HG03108 (cell line): ENCODE data around the gene JAG1.
"Not testable (repeated sequence)": the region's sequence is repeated elsewhere in the genome, so short reads cannot be mapped to it uniquely, and the experiment has no call there.

Experiments
- ATAC-seq: cut with Tn5 transposase; IDR thresholded peaks from one replicate; pipeline ENCODE4 v1.9.1; 2021; ENCODE audit warnings: moderate library complexity; ENCODE audit not compliant: unreplicated experiment

The JAG1 gene

GRCh38 chr20:10616212-10616611 lies 57.6 kb downstream of the JAG1 start:
- no peak for ATAC-seq

GRCh38 chr20:10613911-10614310 lies 59.9 kb downstream of the JAG1 start:
- ATAC-seq = no peak

- not testable (repeated sequence) for ATAC-seq
Observed at GRCh38 chr20:10613426-10613825, 60.4 kb downstream of the JAG1 start.

GRCh38 chr20:10611357-10611756 lies 62.4 kb downstream of the JAG1 start:
- ATAC-seq = no peak

GRCh38 chr20:10610251-10610650 lies 63.5 kb downstream of the JAG1 start:
- no peak for ATAC-seq

- ATAC-seq = no peak
Observed at GRCh38 chr20:10609770-10610169, 64.0 kb downstream of the JAG1 start.

- ATAC-seq = no peak
Observed at GRCh38 chr20:10609276-10609675, 64.5 kb downstream of the JAG1 start.

- ATAC-seq = no peak
Observed at GRCh38 chr20:10605547-10606195, 68.1 kb downstream of the JAG1 start.

- ATAC-seq = no peak
Observed at GRCh38 chr20:10604865-10605440, 68.8 kb downstream of the JAG1 start.

GRCh38 chr20:10603971-10604864 lies 69.6 kb downstream of the JAG1 start:
- ATAC-seq = no peak

GRCh38 chr20:10603378-10603777 lies 70.4 kb downstream of the JAG1 start:
- no peak for ATAC-seq

GRCh38 chr20:10602221-10602871 lies 71.5 kb downstream of the JAG1 start:
- no peak for ATAC-seq

- ATAC-seq = no peak
Observed at GRCh38 chr20:10597637-10598036, 76.2 kb downstream of the JAG1 start.

GRCh38 chr20:10596710-10597121 lies 77.1 kb downstream of the JAG1 start:
- ATAC-seq = no peak

- ATAC-seq = no peak
Observed at GRCh38 chr20:10595985-10596384, 77.8 kb downstream of the JAG1 start.

GRCh38 chr20:10595266-10595665 lies 78.5 kb downstream of the JAG1 start:
- no peak for ATAC-seq

GRCh38 chr20:10594296-10594868 lies 79.4 kb downstream of the JAG1 start:
- ATAC-seq = no peak

- no peak for ATAC-seq
Observed at GRCh38 chr20:10591946-10592521, 81.8 kb downstream of the JAG1 start.

GRCh38 chr20:10590950-10591671 lies 82.7 kb downstream of the JAG1 start:
- ATAC-seq = no peak

GRCh38 chr20:10590446-10590845 lies 83.4 kb downstream of the JAG1 start:
- not testable (repeated sequence) for ATAC-seq
